Measurements from ENCODE around the gene MSL2. TPM values are rescaled to one million over a fixed set of nuclear protein-coding genes. Genes with fewer than 3 reads are reported as not detected.

The MSL2 gene, protein sequence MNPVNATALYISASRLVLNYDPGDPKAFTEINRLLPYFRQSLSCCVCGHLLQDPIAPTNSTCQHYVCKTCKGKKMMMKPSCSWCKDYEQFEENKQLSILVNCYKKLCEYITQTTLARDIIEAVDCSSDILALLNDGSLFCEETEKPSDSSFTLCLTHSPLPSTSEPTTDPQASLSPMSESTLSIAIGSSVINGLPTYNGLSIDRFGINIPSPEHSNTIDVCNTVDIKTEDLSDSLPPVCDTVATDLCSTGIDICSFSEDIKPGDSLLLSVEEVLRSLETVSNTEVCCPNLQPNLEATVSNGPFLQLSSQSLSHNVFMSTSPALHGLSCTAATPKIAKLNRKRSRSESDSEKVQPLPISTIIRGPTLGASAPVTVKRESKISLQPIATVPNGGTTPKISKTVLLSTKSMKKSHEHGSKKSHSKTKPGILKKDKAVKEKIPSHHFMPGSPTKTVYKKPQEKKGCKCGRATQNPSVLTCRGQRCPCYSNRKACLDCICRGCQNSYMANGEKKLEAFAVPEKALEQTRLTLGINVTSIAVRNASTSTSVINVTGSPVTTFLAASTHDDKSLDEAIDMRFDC
- 24.9 and 27.1 TPM in 2 replicates for total RNA-seq (2014; rRNA removed; shearing (Covaris generic))
- 55.2 and 55.6 TPM in 2 replicates for total RNA-seq (2022)
- percentile 92 among the genes with signal in this experiment for Bru-seq, nascent RNA
- percentile 95 among the genes with signal in this experiment for BruChase-seq, experiment 1, labeled RNA remaining after a 6-hour chase
- BruChase-seq, experiment 2, labeled RNA remaining after a 2-hour chase: percentile 95 among the genes with signal in this experiment
- long read RNA-seq, full-length matches to known transcripts: 19 of 38 reads
- long read RNA-seq, partial matches to known transcripts: 0 of 38 reads
- long read RNA-seq, other reads (novel, unspliced or antisense): 19 of 38 reads

GRCh38 chr3:136196064-136196400, at the start of gene MSL2:
MSL2 (minus strand) TSS chr3:136196335; CDS start chr3:136195113, 1,222 bp downstream.
- DNase-seq (ENCODE audit: low spot score): no peak

DNA sequence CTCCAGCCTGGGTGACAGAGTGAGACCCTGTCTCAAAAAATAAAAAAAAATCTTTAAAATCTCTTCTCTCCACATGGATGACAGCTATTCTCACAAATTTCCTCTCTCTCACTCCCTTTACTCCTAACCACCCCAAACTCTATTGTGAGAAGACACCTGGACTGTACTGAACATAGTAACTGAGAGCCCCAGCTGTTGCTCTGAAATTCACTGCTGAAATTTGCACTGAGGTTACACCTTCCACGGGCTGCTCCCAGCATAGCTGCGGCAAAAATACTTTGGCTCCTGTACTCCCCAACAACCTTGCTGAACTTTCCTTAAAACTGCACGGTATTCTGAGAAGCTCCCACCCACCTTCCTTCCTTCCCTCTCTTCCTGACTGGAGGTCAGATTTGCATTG, 49.6 kb upstream of the MSL2 start:
- Histone ChIP-seq H3K36me3 (ENCODE audit: insufficient read depth, low read length) (no peaks in the 10 kb centered on the region), H3K9me3 (ENCODE audit: low read length) (no peaks in the 10 kb centered on the region), H3K79me2 (ENCODE audit: insufficient read depth, low read depth, low read length) (no peaks in the 10 kb centered on the region; the same call in 1 of the 2 replicates), H3K4me3 (ENCODE audit: low read depth, low read length, poor library complexity, severe bottlenecking) (peak overlapping the region; percentile 16), H2AFZ (ENCODE audit: low read length) (peak overlapping the region; percentile 54; the same call in 1 of the 2 replicates), H3K4me1 (ENCODE audit: insufficient read depth, low read length, poor library complexity, severe bottlenecking) (peaks cover 54% of the 10 kb centered on the region), H3K27ac (ENCODE audit: low read depth, low read length, poor library complexity, severe bottlenecking) (peak overlapping the region; percentile 56), H3K4me2 (ENCODE audit: low read length) (peak overlapping the region; percentile 53), H4K20me1 (ENCODE audit: insufficient read depth, low read length) (no peaks in the 10 kb centered on the region), H3K9me2 (ENCODE audit: insufficient read depth, low read length) (no peaks in the 10 kb centered on the region)
- BruUV-seq (replicated peaks): no TSS peak
- ChIA-PET POLR2A (interaction anchor here (0.7 to 2.0 kb wide), 6 partner anchors 49 to 168 kb away, joined by 3 to 22 read pairs (median 4); partner anchors contain the start of gene MSL2), CTCF (ENCODE audit: unreplicated experiment) (interaction anchor here (0.6 kb wide), 1 partner anchor 507 kb away, joined by 4 read pairs; the partner anchor contains the start of gene STAG1)
- DNase-seq (ENCODE audit: low spot score): peak; percentile 69
- intact Hi-C loops (cut with micrococcal nuclease; ENCODE audit: unreplicated experiment): loop anchor here (5.0 kb wide), 1 partner anchor 168 kb away; no protein-coding TSS in a partner anchor
- TF ChIP-seq, protein P1, sequence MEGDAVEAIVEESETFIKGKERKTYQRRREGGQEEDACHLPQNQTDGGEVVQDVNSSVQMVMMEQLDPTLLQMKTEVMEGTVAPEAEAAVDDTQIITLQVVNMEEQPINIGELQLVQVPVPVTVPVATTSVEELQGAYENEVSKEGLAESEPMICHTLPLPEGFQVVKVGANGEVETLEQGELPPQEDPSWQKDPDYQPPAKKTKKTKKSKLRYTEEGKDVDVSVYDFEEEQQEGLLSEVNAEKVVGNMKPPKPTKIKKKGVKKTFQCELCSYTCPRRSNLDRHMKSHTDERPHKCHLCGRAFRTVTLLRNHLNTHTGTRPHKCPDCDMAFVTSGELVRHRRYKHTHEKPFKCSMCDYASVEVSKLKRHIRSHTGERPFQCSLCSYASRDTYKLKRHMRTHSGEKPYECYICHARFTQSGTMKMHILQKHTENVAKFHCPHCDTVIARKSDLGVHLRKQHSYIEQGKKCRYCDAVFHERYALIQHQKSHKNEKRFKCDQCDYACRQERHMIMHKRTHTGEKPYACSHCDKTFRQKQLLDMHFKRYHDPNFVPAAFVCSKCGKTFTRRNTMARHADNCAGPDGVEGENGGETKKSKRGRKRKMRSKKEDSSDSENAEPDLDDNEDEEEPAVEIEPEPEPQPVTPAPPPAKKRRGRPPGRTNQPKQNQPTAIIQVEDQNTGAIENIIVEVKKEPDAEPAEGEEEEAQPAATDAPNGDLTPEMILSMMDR (conservative IDR thresholded peaks at IDR 0.05; ENCODE audit: low read length): no peak
- no peak for TF ChIP-seq EZH2phosphoT487 (IDR thresholded peaks at IDR 0.05; ENCODE audit: borderline replicate concordance, low read depth, low read length)

More at GRCh38 chr3:136196064-136196400, at the start of gene MSL2:
- TF ChIP-seq EZH2phosphoT487 (IDR thresholded peaks at IDR 0.05; ENCODE audit: borderline replicate concordance, low read depth, low read length): no peak
- TF ChIP-seq, protein P1 (conservative IDR thresholded peaks at IDR 0.05; ENCODE audit: low read length): no peak
- Histone ChIP-seq H4K20me1 (ENCODE audit: insufficient read depth, low read length) (peaks cover 37% of the 10 kb centered on the region), H3K79me2 (ENCODE audit: insufficient read depth, low read depth, low read length) (peaks cover 58% of the 10 kb centered on the region), H3K27ac (ENCODE audit: low read depth, low read length, poor library complexity, severe bottlenecking) (peak within 1 kb of the TSS; percentile 91), H3K4me3 (ENCODE audit: low read depth, low read length, poor library complexity, severe bottlenecking) (peak within 1 kb of the TSS; percentile 91), H3K4me1 (ENCODE audit: insufficient read depth, low read length, poor library complexity, severe bottlenecking) (peaks cover 23% of the 10 kb centered on the region), H3K36me3 (ENCODE audit: insufficient read depth, low read length) (peaks cover 40% of the 10 kb centered on the region), H3K9me2 (ENCODE audit: insufficient read depth, low read length) (no peaks in the 10 kb centered on the region), H3K4me2 (ENCODE audit: low read length) (peak within 1 kb of the TSS; percentile 87), H2AFZ (ENCODE audit: low read length) (peak within 1 kb of the TSS; percentile 73; the same call in 1 of the 2 replicates), H3K9me3 (ENCODE audit: low read length) (peaks cover 5% of the 10 kb centered on the region; the same call in 1 of the 2 replicates)
- ChIA-PET CTCF (ENCODE audit: unreplicated experiment) (interaction anchor here (0.6 to 1.8 kb wide), 3 partner anchors 40 to 55 kb away, joined by 3 to 15 read pairs (median 7); partner anchors contain the start of gene PCCB), POLR2A (interaction anchor here (0.6 to 4.1 kb wide), 23 partner anchors 8 to 818 kb away, joined by 3 to 73 read pairs (median 4); partner anchors contain the start of genes NCK1, PCCB and STAG1)
- intact Hi-C loops (cut with micrococcal nuclease; ENCODE audit: unreplicated experiment): loop anchor here (1.0 kb wide), 2 partner anchors 556 to 666 kb away; partner anchors contain the start of genes NCK1 and STAG1
- no TSS peak for BruUV-seq (replicated peaks)

All from OCI-LY7 (cell line).